SK-N-SH (cell line): ENCODE measurements around the gene HDGF. TPM values are rescaled to one million over a fixed set of nuclear protein-coding genes. Genes with fewer than 3 reads are reported as not detected.

Experiments used
- CTCF ChIA-PET: fragments of 300-600, 350-600 bp; formaldehyde crosslinking; extraction: SDS; loops from one replicate; lab custom pipeline; 2021; lab: Yijun Ruan, JAX
- POLR2A ChIA-PET: fragments of 350-600 bp; sonication (Branson Sonifier 250); formaldehyde crosslinking; extraction: SDS; loops from one replicate; lab custom pipeline; 2020; ENCODE audit warnings: antibody characterized with exemption, inconsistent platforms; lab: Yijun Ruan, JAX
- DNase-seq: peaks from one replicate; pipeline ENCODE4 v3.0.0; 2012
- H2AFZ ChIP-seq: fragments of 200-600 bp; sonication (generic); 2 replicates; pipeline ENCODE4 v1.8.1; 2016; ENCODE audit warnings: antibody characterized with exemption, mild to moderate bottlenecking, low read depth
- H3F3A ChIP-seq: fragments of 200-600 bp; sonication (generic); replicated peaks from 2 replicates; pipeline ENCODE3; 2016; ENCODE audit warnings: antibody characterized with exemption, mild to moderate bottlenecking; ENCODE audit not compliant: insufficient read depth
- H3K27ac ChIP-seq, 2 experiments: fragments of 200-500 bp in 1 of 2; fragments of 200-600 bp in 1 of 2; sonication (Bioruptor generic) in 1 of 2; sonication (generic), shearing (Covaris generic) in 1 of 2; 2 replicates each; pipeline versions ENCODE4 v1.5.1 to v1.6.1; 2014 to 2016; ENCODE audit warnings: low read depth in 2 of 2, inconsistent platforms in 1 of 2, low read length in 1 of 2, mild to moderate bottlenecking in 1 of 2, mixed read lengths in 1 of 2
- H3K27me3 ChIP-seq: fragments of 200-600 bp; sonication (generic), shearing (Covaris generic); 2 replicates; pipeline ENCODE4 v1.6.1; 2016; ENCODE audit warnings: mixed run types; ENCODE audit not compliant: insufficient read depth
- H3K36me3 ChIP-seq, 2 experiments: fragments of 200-500 bp in 1 of 2; fragments of 200-600 bp in 1 of 2; sonication (Bioruptor generic) in 1 of 2; sonication (generic) in 1 of 2; replicated peaks in 1 of 2; 2 replicates each; pipeline versions ENCODE3 to v1.5.1; 2014 to 2016; ENCODE audit warnings: low read length in 1 of 2, mild to moderate bottlenecking in 1 of 2; ENCODE audit not compliant: insufficient read depth in 2 of 2, control insufficient read depth in 1 of 2
- H3K4me1 ChIP-seq, 2 experiments: fragments of 200-500 bp in 1 of 2; fragments of 200-600 bp in 1 of 2; sonication (Bioruptor generic) in 1 of 2; sonication (generic), shearing (Covaris generic) in 1 of 2; 2 replicates each; pipeline versions ENCODE4 v1.5.1 to v1.6.1; 2014 to 2016; ENCODE audit warnings: low read depth in 1 of 2, low read length in 1 of 2, mixed run types in 1 of 2; ENCODE audit not compliant: insufficient read depth in 2 of 2, control insufficient read depth in 1 of 2
- H3K4me2 ChIP-seq: fragments of 200-600 bp; sonication (generic), shearing (Covaris generic); 2 replicates; pipeline ENCODE4 v1.6.1; 2017; ENCODE audit warnings: mixed run types
- H3K4me3 ChIP-seq, 2 experiments: fragments of 200-500 bp in 1 of 2; fragments of 200-600 bp in 1 of 2; sonication (Bioruptor generic) in 1 of 2; sonication (generic), shearing (Covaris generic) in 1 of 2; 2 replicates each; pipeline versions ENCODE4 v1.5.1 to v1.8.1; 2014 to 2016; ENCODE audit warnings: low read depth in 2 of 2, inconsistent platforms in 1 of 2, low read length in 1 of 2, mild to moderate bottlenecking in 1 of 2, mixed read lengths in 1 of 2, moderate library complexity in 1 of 2
- H3K79me2 ChIP-seq: fragments of 200-600 bp; sonication (generic); 2 replicates; pipeline ENCODE4 v1.8.1; 2017; ENCODE audit warnings: mild to moderate bottlenecking; ENCODE audit not compliant: insufficient read depth
- H3K9ac ChIP-seq: fragments of 200-600 bp; sonication (generic); 2 replicates; pipeline ENCODE4 v1.6.1; 2017; ENCODE audit warnings: mixed run types
- H3K9me2 ChIP-seq: fragments of 200-600 bp; sonication (generic); 2 replicates; pipeline ENCODE4 v1.6.1; 2017; ENCODE audit warnings: mixed run types
- H3K9me3 ChIP-seq: fragments of 200-600 bp; sonication (generic); 2 replicates; pipeline ENCODE4 v1.6.1; 2017; ENCODE audit warnings: mixed run types, mild to moderate bottlenecking, moderate library complexity
- H4K20me1 ChIP-seq: fragments of 200-600 bp; sonication (generic); 2 replicates; pipeline ENCODE4 v1.6.1; 2017; ENCODE audit warnings: mild to moderate bottlenecking, mixed run types; ENCODE audit not compliant: insufficient read depth
- CHD2 ChIP-seq: fragments of 150-350 bp; IDR thresholded peaks from 2 replicates; pipeline ENCODE4 v1.6.1; 2018; ENCODE audit warnings: low read length; ENCODE audit not compliant: partially characterized antibody
- ELF1 ChIP-seq: IDR thresholded peaks from 2 replicates; pipeline ENCODE4 v1.4.0; 2012
- FOXJ3 ChIP-seq: sonication (generic); formaldehyde crosslinking; IDR thresholded peaks from 2 replicates; pipeline ENCODE4 v1.5.1; 2020; ENCODE audit warnings: mild to moderate bottlenecking, missing genetic modification reagents
- GABPA ChIP-seq: IDR thresholded peaks from 2 replicates; pipeline ENCODE4 v1.4.0; 2012; ENCODE audit warnings: low read depth, mild to moderate bottlenecking
- GATA2 ChIP-seq: sonication (generic); formaldehyde crosslinking; IDR thresholded peaks from 2 replicates; pipeline ENCODE4 v1.5.0; 2020; ENCODE audit warnings: mild to moderate bottlenecking, missing genetic modification reagents
- MEF2A ChIP-seq: IDR thresholded peaks from 2 replicates; pipeline ENCODE4 v1.4.0; 2012; ENCODE audit warnings: low read depth, borderline replicate concordance
- NFIC ChIP-seq: IDR thresholded peaks from 2 replicates; pipeline ENCODE4 v1.4.0; 2012; ENCODE audit warnings: borderline replicate concordance
- RAD21 ChIP-seq: IDR thresholded peaks from 2 replicates; pipeline ENCODE4 v1.6.1; 2012; ENCODE audit warnings: mild to moderate bottlenecking, low read length
- RFX5 ChIP-seq: IDR thresholded peaks from 2 replicates; pipeline ENCODE4 v1.6.1; 2012; ENCODE audit warnings: mild to moderate bottlenecking, improper control_type of control experiment, low read length
- YY1 ChIP-seq: IDR thresholded peaks from 2 replicates; pipeline ENCODE4 v1.4.0; 2012; ENCODE audit warnings: low read depth, mild to moderate bottlenecking
- WGBS: methylation state at CpG from one replicate; pipeline ENCODE4 v1.1.6; 2017; ENCODE audit warnings: low lambda C conversion rate; 5-methylcytosine and 5-hydroxymethylcytosine counted together
- polyA plus RNA-seq, 3 experiments: library from polyadenylated mRNA; depleted of rRNA; stranded (reverse); fragments of >200 nt; gene quantifications; 2 replicates each; pipeline ENCODE4 v1.2.3, GENCODE V29; 2012
- TF ChIP-seq, protein P1 (sequence below): fragments of 150-350 bp; IDR thresholded peaks from 2 replicates; pipeline ENCODE4 v1.6.1; 2016; ENCODE audit warnings: mild to moderate bottlenecking, low read depth, low read length
- TF ChIP-seq, protein P2 (sequence below): IDR thresholded peaks from 2 replicates; pipeline ENCODE4 v1.4.0; 2012; ENCODE audit warnings: low read depth
- TF ChIP-seq, protein P3 (sequence below): fragments of 150-350 bp; IDR thresholded peaks from 2 replicates; pipeline ENCODE4 v1.6.1; 2017; ENCODE audit warnings: antibody characterized with exemption, low read length, low read depth, borderline replicate concordance

Gene HDGF
- polyA plus RNA-seq, 1 of the 3 experiments (the other 2 are of a cell fraction), result 152 TPM

DNA sequence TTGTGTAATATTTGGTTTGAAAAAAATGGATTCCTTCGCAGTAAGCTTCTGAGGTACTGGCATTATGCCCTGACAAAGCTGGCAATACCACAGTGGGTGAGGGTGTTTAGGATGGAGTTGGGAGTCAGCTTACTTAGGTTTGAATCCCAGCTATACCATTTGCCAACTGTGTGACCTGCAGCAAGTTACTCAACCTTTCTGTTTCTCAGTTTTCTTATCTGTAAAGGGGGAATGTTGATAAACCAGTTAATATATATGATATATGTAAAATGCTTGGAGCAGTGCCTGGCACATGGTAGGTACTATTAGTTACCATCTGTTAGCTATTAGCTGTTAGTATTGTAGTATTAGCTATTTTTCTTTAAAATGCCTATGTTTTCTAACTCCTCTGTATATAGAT is 4.9 kb upstream of the HDGF start:
- no peaks in the 10 kb centered on the region for H3K9me2 ChIP-seq
- H4K20me1 ChIP-seq, result no peaks in the 10 kb centered on the region
- WGBS, result 85% methylated on average over 1 of the region's 1 CpG
- no peaks in the 10 kb centered on the region for H3K9me3 ChIP-seq
- H3K4me1 ChIP-seq, result peaks cover 0 to 12% of the 10 kb centered on the region in 2 experiments; a peak in 2 of 4 replicates
- no peak overlapping the region for H3K9ac ChIP-seq
- H3F3A ChIP-seq, result no peaks in the 10 kb centered on the region
- peaks cover 20% of the 10 kb centered on the region for H3K79me2 ChIP-seq
- H3K4me2 ChIP-seq, result no peak overlapping the region
- H3K27me3 ChIP-seq, result no peaks in the 10 kb centered on the region
- ChIA-PET CTCF (interaction anchor here (0.7 to 1.2 kb wide), 6 partner anchors 9 to 171 kb away, joined by 3 to 6 read pairs (median 3); no protein-coding TSS in a partner anchor), POLR2A (interaction anchor here (1.5 kb wide), 1 partner anchor 28 kb away, joined by 4 read pairs; the partner anchor contains the start of genes ISG20L2 and METTL25B)
- no peak overlapping the region for H3K4me3 ChIP-seq
- TF ChIP-seq, protein P1, sequence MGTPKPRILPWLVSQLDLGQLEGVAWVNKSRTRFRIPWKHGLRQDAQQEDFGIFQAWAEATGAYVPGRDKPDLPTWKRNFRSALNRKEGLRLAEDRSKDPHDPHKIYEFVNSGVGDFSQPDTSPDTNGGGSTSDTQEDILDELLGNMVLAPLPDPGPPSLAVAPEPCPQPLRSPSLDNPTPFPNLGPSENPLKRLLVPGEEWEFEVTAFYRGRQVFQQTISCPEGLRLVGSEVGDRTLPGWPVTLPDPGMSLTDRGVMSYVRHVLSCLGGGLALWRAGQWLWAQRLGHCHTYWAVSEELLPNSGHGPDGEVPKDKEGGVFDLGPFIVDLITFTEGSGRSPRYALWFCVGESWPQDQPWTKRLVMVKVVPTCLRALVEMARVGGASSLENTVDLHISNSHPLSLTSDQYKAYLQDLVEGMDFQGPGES, result no peak
- TF ChIP-seq GATA2 (no peak), MEF2A (no peak), YY1 (no peak), FOXJ3 (CRISPR knock-in tag) (no peak), ELF1 (no peak), GABPA (no peak), CHD2 (no peak), NFIC (no peak), RFX5 (no peak), RAD21 (no peak)
- no peak overlapping the region for H2AFZ ChIP-seq
- H3K36me3 ChIP-seq, result peaks cover 0 to 8% of the 10 kb centered on the region in 2 experiments
- DNase-seq, result no peak
- H3K27ac ChIP-seq, result no peak overlapping the region

DNA sequence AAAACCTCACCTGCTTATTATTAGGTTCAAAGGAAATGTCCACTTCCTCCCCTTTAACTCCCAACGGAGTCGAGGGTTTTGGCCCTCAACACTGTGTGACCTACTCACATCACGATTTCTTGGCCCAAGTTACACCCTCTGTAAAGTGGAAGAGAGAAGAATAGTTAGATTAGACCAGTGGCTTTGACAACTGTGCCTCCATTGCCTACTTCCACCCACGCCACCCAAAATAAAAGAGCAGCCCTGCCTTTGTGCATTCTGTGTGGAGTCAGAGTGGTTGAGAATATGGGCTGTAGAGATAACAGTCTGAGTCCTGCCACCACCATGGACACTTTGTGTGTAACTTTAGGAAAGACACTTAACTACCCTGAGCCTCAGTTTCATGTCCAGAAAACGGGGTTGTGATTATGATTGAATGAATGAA is 4.1 kb upstream of the HDGF start:
- Histone ChIP-seq H3K4me3 (no peak overlapping the region), H2AFZ (no peak overlapping the region), H3K27me3 (no peaks in the 10 kb centered on the region), H3K4me1 (peaks cover 0 to 12% of the 10 kb centered on the region in 2 experiments; a peak in 2 of 4 replicates), H3K36me3 (peaks cover 0 to 8% of the 10 kb centered on the region in 2 experiments), H3K27ac (no peak overlapping the region), H3K9me3 (no peaks in the 10 kb centered on the region), H3K9ac (no peak overlapping the region), H3K79me2 (peaks cover 28% of the 10 kb centered on the region), H3F3A (no peaks in the 10 kb centered on the region), H4K20me1 (no peaks in the 10 kb centered on the region), H3K9me2 (no peaks in the 10 kb centered on the region), H3K4me2 (no peak overlapping the region)
- WGBS, result 90% methylated on average over 5 of the region's 5 CpGs
- CTCF ChIA-PET, result interaction anchor here (1.0 to 1.6 kb wide), 3 partner anchors 8 to 172 kb away, joined by 3 to 5 read pairs (median 3); no protein-coding TSS in a partner anchor
- no peak for DNase-seq
- TF ChIP-seq, protein P2, sequence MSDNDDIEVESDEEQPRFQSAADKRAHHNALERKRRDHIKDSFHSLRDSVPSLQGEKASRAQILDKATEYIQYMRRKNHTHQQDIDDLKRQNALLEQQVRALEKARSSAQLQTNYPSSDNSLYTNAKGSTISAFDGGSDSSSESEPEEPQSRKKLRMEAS, result no peak
- no peak for TF ChIP-seq GATA2
- TF ChIP-seq, protein P3, sequence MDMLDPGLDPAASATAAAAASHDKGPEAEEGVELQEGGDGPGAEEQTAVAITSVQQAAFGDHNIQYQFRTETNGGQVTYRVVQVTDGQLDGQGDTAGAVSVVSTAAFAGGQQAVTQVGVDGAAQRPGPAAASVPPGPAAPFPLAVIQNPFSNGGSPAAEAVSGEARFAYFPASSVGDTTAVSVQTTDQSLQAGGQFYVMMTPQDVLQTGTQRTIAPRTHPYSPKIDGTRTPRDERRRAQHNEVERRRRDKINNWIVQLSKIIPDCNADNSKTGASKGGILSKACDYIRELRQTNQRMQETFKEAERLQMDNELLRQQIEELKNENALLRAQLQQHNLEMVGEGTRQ, result no peak
- POLR2A ChIA-PET, result interaction anchor here (1.5 kb wide), 1 partner anchor 27 kb away, joined by 4 read pairs; the partner anchor contains the start of genes ISG20L2 and METTL25B
